ENCODE results near the gene WDFY4.

The WDFY4 gene

DNA sequence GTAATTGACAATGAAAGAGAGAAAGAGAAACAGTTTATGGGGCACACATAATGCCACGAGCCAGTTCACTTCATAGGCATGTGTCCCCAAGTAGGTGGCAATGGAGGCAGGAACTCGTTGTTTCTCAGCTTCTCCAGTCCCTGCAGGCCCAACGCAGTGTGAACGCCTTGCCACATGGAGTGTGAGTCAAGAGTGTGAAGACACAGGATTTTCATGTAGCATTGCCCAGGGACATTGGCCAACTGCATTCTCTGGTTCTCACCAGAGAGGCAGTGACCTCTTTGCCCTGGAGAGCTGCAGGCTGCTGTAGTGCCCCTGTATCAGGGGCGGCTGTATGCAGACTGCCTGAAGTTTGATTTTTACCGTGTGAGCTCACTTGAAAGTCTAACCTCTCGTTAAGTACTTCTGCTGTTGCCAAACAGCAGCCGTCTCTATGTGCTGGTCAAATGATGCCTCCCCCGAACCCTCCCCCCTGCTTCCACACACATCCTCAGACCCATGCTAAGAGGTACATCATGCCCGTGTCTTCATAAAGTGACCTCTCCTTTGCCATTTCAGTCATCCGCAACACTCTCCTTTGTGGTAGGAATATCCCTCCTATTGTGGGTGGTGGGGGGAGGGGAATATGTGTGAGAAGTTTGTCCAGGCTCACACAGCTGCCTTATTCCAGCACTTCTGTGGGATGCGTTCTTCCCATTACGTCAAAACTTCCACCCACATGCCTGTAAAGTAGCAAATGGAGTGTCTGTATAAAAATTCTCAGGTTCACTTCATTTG lies 242.3 kb downstream of the WDFY4 start:
- no peak for DNase-seq

DNA sequence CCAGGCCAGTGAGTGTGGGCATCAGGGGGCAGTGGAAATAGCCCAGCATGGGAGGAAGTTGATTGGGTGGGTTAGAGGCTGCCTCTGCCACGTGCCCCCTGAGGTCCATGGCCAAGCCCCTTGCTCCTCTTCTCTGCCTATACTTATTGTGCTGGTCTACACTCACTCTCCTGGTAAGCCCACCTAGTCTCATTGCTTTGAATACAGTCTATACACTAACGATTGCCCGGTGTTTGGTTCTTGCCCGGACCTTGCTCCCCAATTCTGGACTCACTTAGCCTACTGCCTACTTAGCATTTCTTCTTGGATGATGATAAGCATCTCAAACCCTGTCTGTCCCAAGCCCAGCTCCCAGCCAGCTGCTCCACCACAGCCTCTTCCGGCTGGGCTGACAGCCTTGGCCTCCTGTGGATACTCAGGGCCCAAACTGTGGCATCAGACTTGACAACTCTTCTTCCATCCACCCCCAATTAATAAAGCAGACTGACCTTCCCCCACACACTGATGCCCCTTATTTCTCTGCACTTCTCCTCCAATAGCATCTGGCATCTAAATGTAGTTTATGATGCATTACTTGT lies 244.8 kb downstream of the WDFY4 start:
- no peak for DNase-seq

DNA sequence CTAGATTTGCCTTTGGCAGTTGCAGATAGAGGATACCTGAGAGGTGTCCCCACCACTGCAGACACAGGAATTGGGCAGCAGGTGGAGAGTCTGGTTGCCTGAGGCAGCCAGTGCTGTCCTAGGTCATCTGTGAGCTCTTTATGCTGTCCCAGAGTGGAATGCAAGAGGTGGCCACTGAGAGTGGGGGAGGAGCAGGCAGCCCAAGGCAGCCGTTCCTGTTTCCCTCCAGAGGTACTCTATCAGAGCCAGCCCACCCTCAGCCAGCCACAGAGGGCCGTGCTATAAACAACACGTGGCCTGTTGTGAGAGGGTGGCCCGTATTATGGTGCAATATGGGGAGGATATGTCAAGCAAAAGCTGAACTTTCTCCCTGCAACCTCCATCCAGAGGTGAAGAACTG lies 246.5 kb downstream of the WDFY4 start:
- DNase-seq = no peak

DNA sequence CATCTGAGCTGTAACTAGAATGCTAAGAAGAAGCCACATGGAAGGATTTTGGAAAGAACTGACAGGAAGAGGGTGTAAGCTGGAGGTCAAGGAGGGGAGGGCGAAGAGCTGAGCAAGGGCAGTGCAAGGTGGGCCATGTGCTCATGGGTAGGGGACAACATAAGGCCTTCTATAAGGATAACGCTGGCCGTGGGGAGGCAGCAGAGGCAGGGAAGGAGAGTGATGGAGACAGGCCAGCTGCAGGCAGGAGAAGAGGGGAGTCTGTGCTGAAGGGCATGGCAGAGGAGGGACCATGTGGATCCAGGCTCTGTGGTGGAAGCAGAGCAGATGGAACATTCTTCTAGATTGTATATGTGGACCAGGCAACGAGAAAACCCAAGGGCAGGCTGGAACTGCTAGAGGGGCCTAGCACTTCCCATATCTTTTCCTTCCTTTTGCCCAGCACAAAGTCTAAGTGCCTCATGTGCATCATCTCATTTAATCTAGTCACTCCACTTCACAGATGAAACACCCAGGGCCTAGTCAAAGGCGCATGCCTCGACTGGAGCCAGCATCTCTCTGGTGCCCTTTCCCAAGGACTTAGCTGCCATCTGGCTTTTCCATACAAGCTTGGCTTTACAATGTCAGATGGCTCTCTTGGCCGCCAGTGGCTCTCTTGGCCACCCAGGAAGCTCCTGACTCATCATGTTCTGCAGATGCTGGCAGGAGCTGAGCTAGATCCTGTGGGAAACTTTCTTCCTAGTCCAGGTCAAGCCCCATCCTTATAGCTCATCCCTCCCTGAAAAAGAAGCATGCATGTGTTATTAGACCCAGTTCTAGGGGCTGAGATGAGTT lies 248.4 kb downstream of the WDFY4 start:
- no peak for DNase-seq

DNA sequence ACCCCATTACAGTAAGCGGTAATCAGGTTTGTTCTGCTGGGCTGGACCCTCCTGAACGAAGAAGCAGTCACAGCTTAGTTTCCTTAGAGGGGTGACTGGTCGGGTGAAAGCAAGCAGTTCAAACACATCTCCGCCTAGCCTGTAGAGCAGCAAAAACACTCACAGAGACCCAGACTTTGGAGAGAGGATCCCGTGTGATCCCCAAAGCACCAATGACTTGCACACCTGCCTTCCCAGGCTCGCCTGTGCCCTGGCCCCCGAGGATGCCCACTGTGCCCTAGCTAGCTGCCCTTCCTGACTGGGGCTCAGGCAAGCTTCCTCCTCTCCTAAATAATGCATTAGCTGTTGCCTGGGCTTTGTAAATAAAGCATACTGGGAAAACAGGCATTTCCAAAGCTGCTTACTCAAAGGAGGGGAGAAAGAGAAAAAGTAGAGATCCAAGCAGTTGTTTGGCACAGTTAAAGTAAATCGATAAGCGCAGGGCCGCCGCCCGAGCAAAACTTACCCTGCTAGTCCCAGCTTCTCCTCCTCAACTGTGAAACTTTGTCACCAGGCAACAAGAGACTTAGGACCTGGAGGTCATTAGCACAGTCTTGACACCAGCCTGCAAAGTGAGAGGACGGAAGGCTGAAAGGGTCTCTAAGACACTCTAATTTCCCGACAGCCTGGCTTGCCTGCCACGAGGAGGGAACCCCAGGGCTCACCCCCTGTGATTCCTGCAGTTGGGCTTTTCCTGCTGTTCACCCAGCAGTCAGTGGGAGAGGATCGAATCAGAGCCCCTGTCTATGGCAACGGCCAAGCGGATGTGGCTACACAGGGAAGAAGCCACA lies 250.2 kb downstream of the WDFY4 start:
- DNase-seq = no peak

DNA sequence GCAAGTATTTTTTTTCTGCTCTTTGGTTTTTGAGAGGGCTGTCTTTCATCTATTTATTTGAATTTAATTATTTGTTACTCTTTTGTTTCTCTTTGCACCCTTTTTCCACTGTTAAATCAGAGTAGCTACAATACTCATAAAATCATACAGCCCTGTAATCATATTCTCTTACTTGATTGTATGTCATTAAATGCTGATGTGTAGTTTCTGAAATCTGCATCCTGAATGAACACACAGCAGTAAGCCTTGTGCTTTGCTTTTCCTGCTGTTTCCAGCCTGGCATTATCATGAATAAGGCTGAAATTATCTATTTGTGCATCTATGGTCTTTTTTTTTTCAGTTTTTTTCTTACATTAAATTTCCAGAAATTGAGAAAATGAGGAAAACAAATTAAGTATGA lies 250.9 kb downstream of the WDFY4 start:
- DNase-seq = no peak

DNA sequence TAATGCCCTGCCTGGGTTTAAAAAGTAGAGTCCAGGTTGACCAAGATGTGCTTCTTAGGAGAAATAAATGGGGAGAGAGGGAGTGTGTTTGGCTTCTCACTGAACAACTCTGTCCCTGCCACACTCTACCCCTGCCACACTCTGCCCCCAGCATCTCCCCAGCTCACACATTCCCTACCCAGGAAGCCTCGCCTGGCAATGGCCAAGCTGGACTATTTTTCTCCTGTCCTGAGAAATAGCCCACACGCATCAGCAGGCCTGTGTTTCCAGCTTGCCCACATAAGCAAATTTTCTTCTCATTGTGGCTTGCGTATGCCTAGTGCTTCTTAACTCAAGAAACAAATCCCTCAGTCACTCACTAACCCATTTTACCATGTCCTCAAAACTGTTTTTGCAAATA lies 253.1 kb downstream of the WDFY4 start:
- DNase-seq = no peak

DNA sequence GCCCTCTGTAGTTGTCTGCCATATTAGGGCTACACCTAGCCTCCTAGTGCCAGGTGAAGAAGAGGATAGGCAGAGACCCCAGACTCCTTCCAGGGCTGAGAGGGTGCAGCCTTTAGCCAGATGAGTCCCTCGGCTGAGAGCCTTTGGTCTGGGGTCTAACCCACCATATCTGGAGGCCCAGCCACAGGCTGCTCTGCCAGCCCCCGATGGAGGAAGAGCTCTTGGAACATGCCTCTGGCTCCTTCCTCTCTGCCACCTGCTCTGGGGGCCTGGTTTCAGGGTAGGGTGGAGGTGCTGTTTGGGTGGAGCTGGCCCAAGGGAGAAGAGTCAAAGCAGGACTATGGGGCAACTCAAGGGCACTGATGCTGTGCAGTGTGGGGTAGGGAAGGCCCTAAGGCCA lies 253.6 kb downstream of the WDFY4 start:
- no peak for DNase-seq

DNA sequence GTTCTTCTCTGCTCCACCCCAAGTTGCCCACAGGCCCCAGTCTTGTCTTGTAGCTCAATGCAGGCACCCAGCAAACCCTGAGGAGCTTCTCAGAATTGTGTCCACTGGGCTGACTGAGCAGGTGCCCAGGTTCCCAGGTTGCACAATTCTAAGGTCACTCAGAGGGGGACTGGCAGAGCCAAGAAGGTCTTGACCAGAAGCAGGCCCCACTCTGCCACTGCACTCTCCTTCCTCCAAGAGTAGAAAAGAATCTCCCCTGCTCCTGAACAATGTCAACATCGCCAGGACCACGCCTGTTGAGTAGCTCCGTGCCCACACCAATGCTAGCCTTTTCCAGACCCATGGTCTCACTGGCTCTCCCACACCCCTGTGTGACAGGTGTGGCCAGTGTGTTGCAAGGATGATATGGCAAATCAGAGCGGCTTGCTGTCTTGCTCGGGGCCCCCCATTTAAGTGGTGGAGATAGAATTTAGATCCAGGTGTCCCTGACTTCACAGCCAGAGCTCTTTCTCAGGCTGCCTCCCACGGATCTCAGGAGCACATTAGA lies 254.4 kb downstream of the WDFY4 start:
- DNase-seq = no peak

DNA sequence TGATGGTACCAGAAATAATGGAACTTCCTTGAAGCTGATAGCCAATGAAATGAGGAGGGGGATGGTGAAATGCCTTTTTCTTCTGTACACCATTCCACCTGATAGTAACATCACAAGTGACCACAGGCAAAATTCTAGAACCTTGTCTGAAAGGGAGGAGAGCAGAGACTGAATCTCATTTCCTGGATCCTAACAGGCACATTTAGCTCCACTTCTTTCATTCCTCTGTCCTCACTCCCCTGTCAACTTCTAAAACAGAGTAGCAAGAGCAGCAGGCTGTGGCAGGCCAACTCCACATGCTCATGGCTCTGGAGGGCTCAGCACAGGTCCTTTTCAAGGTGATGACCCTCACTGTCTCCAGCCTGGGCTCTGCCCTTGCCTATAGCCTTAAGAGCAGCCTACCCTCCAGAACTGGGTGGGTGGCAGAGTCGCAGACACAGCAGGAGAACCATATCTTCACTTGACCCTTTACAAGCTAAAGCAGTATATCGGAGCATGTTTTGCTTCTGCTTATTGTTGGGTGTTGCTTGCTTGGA lies 255.2 kb downstream of the WDFY4 start, which contains the start of gene LRRC18:
TSS of gene LRRC18 (minus strand) at position 51 of the 536 bp plus-strand sequence. CDS start 25,685 bp downstream, outside the sequence.
- no peak for DNase-seq

DNA sequence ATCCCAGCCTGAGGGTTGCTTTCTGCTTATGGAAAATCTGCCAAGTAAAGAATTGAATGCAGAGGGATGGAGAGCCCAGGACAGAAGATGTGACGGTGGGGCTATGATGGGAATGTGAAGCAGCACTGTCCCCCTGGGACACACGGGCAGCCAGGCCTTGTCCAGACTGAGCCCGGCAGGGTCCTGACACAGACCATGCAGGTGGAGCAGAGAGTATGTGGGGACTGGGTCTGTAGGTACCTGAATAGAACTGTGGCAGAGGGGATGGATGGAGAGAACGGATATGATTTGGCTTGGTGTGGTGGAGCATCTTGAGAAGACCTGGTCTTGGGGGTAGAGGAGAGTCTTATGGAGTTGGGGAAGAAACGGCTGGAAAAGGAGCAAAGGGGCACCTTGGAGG lies 255.7 kb downstream of the WDFY4 start:
- DNase-seq = no peak

DNA sequence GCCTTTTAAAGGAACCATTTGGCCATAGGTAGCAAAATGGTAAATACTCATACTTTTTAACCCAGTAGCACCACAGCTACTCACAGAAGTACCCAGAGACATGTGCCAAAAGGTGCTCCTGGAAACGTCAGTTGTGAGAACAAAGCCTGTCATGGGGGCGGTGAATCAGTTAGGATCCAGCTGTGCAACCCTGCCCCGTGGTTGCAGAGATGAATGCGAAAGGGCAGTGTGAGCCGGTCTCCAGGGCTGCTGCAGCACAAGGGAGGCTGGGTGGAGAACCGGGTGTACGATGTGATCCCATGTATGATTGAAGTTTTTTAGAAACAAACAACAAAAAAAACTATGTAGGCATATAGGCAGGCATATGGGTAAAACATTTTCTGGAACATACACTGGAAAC lies 256.3 kb downstream of the WDFY4 start:
- no peak for DNase-seq

DNA sequence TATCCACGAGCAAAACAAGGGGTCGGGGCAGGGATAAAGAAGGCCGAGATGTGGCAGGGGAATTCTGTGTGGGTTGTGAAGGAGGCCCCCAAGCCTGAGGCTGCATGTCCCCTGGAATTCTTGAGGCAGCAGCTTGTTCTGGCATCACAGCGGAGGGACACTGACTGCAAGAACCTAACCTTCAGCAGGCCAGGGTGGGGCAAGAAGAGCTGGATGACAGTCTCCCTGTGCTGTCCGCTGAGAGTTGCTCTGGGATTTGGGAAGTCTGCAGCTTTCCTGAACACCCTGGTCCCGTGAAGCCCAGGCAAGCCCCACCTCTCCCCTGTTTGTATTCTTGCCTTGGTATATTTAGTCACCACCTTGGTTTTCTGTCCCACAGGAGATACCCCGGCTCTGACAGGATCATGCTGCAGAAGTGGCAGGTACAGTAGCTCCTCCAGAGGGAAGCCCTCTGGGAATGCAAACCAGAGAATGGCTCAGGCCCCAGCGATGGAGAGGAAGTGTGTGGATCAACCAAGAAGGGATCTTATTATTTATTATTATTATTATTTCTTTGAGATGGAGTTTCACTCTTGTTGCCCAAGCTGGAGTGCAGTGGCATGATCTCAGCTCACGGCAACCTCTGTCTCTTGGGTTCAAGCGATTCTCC lies 256.9 kb downstream of the WDFY4 start:
- DNase-seq = no peak

DNA sequence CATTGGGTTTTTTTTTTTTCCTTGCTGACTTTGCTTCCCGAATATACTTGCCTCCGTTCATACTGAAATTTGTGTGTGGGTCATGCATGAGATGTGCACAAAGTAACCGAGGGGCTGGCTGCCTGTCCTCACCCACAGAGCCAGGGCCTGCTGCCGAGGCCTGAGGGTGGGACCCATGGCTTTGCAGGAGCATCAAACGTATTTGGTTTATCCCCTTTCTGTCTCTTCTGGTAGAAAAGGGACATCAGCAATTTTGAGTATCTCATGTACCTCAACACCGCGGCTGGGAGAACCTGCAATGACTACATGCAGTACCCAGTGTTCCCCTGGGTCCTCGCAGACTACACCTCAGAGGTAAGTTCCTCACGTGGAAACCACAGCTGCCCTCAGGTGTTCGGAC lies 258.4 kb downstream of the WDFY4 start:
- no peak for DNase-seq

DNA sequence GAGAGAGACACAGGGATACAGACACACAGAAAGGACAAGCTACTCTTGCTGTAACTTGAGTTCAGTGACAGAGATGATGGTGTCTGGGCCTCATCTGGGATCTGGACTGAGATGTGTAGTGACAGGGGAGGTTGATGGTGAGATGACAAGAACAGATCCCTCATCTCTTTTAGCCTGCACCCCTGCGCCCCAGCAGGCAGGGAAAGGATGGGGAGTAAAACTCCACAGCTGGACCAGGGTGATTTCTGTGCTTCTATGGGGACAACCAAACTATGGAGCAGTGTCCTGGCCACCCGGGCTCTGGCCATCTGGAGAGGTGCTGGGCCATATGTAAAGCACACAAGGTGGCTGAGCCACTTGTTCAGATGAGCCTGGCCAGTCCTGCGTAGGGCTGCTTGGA lies 259.5 kb downstream of the WDFY4 start:
- no peak for DNase-seq

DNA sequence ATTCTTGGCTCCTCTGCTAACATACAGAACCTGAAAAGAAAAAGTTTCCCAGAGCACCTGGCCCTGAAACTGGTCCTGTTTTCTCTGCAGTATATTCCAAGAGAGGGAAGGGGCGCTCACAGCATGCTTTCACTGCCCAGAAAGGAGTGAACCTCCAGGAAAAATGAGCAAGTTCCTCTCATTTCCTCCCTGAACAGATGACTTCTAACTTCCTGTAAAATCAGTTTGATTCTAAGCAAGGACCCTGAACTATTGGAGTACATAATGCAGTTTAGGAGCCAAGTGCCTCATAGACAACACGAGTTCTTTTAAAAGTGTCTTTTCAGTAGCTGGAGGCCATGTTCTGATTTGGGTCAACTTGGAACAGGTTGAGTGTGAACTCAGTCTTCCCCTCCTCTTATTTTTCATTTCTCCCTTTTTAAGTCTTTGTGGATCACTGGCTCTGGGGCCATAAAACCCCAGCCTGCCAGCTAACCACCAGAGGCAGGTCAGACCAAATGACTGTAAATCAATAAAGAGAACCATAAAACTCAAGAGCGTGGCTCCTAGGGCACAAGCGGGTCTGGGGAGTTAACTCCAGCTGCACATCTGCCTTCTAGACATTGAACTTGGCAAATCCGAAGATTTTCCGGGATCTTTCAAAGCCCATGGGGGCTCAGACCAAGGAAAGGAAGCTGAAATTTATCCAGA lies 260.9 kb downstream of the WDFY4 start:
- no peak for DNase-seq

DNA sequence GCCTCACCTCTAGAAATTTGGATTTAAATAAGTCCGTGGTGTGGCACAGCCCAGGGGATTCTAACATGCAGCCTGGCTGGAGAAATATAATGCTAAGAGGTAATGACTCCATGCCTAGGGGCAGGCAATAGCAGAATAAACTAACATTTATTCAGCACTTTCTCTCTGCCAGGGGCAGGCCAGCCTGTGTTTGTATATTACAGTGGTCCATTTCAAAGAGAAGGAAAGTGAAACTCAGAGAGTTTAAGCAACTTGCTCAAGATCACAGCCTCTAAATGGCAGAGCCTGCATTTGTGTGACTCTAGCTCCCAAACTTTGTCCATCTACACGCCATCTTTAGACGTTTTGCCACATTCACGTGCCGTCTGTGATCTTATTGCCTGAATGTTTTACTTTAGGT lies 261.7 kb downstream of the WDFY4 start:
- DNase-seq = no peak

DNA sequence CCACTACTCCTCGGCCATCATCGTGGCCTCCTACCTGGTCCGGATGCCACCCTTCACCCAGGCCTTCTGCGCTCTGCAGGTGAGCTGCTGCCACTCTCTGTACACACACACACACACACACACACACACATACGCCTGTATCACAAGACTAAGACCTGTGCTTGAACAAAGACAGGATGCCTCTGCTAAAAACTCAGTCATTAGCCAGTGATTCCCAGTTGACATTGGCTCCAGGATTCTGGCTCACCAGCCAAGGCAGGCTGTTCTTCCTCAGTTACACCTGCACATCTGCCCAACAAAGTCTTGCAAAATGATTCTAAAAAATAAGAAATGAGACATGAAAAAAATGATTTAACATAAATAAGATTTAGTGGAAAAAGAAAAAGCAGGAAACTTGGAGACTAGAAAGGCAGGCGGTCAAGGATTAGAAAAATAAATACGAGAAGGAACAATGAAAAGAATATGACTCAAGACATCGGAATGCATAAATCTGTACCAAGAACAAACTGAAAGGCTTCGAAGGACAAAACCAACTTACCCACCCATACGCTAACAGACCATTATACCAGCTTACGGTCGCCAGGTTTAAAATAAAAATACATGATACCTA lies 262.3 kb downstream of the WDFY4 start:
- DNase-seq = no peak

DNA sequence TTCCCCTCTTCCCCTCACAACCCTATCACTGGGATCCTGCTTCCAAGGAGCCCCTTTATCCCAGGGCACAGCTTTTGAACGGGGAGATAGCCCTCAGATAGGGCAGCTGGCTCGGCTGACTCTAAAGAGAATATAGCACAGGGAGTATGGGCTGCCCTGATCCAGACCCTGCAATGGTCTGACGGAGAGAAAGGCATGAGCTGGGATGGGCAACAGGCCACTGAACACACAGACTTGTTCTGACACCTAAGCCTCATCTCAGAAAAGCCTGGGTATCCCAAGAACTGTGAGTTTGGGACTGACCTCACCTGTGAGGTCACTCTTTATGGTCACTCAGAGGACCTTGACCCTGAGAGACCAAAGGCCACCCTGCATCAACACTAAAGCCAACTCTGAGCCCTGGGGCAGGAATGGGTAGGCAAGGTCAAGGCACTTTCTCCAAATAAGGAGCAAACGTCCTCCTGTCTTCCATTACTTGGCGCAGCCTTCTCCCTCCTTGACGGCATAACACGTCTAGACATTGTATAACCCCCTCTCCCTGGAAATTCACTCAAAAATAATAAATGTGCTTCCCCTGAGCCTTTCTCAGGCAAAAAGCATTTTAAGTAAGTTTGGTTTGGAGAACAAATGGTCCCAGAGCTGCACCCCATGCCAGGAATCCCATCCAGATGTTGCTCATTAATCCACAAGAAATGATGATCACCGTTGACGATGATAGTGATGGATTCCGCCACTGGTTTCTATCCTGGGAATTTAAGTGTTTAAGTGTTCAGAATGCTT lies 263.2 kb downstream of the WDFY4 start:
- no peak for DNase-seq

DNA sequence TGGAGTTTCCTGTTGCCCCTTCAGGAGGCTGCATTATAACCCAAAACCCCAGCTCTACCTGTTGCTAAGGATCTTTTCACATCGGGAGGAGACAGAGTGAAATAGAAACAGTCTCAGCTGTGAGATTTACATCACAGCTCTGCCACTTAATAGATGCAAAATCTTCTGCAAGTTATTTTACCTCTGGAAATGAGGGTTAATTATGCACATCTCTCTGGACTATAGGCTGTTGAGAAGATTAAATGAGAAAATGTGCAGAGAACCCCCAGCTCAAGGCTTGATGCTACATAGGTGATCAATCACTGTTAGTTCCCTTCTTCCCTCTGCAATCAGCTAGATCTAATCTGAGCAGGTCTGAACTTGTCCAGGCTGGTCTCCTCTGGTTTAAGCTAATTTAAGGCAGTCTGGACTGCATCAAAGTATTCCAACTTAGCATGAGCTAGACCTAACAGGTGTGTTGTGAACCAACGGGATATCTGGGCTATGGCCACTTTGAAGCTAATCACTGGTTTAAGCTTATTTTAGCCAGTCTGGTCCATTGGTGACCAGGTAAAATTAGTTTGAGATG lies 263.9 kb downstream of the WDFY4 start:
- DNase-seq = no peak
